Neuronal stem cell (in vitro differentiated cells): ENCODE measurements around the gene TM4SF1.

Source experiments
- DNase-seq: peaks from one replicate; pipeline ENCODE4 v3.0.0-alpha.2; 2013; ENCODE audit warnings: low spot score
- H2AFZ ChIP-seq: one replicate; pipeline ENCODE4 v1.6.1; 2013; ENCODE audit warnings: mild to moderate bottlenecking, low read length, inconsistent platforms
- H2AK5ac ChIP-seq: 2 replicates; pipeline ENCODE4 v1.6.1; 2013; ENCODE audit warnings: low read depth, mild to moderate bottlenecking, inconsistent platforms, low read length, moderate library complexity, mixed read lengths
- H2BK120ac ChIP-seq: 2 replicates; pipeline ENCODE4 v1.6.1; 2013; ENCODE audit warnings: low read depth, mild to moderate bottlenecking, inconsistent platforms, low read length, moderate library complexity, mixed read lengths
- H2BK12ac ChIP-seq: one replicate; pipeline ENCODE4 v1.6.1; 2013; ENCODE audit warnings: low read length, inconsistent platforms
- H2BK15ac ChIP-seq: 2 replicates; pipeline ENCODE4 v1.6.1; 2013; ENCODE audit warnings: mild to moderate bottlenecking, low read length, inconsistent platforms, mixed read lengths
- H2BK5ac ChIP-seq: one replicate; pipeline ENCODE4 v1.6.1; 2013; ENCODE audit warnings: inconsistent platforms, mild to moderate bottlenecking, low read length, moderate library complexity
- H3K14ac ChIP-seq: one replicate; pipeline ENCODE4 v1.6.1; 2013; ENCODE audit warnings: low read length, inconsistent platforms
- H3K18ac ChIP-seq: 2 replicates; pipeline ENCODE4 v1.6.1; 2013; ENCODE audit warnings: low read length, inconsistent platforms
- H3K23ac ChIP-seq: 2 replicates; pipeline ENCODE4 v1.6.1; 2013; ENCODE audit warnings: low read depth, mild to moderate bottlenecking, mixed read lengths, low read length, inconsistent platforms; ENCODE audit not compliant: poor library complexity
- H3K27ac ChIP-seq: replicated peaks from 3 replicates; pipeline ENCODE4 v1.5.1; 2013; ENCODE audit warnings: low read length, inconsistent platforms
- H3K27me3 ChIP-seq, 3 experiments: 2 replicates each; pipeline ENCODE4 v1.6.1; 2013; ENCODE audit warnings: low read length in 3 of 3, mild to moderate bottlenecking in 2 of 3, inconsistent platforms in 1 of 3, low read depth in 1 of 3, mixed read lengths in 1 of 3, moderate library complexity in 1 of 3; ENCODE audit not compliant: control insufficient read depth in 3 of 3, insufficient read depth in 3 of 3
- H3K36me3 ChIP-seq, 2 donors: replicated peaks in 1 of 2; 2 replicates each; pipeline ENCODE4 v1.6.1; 2013; ENCODE audit warnings: low read length in 2 of 2; ENCODE audit not compliant: control insufficient read depth in 2 of 2, insufficient read depth in 2 of 2
- H3K4ac ChIP-seq: 2 replicates; pipeline ENCODE4 v1.6.1; 2013; ENCODE audit warnings: inconsistent platforms, mild to moderate bottlenecking, low read length, moderate library complexity
- H3K4me1 ChIP-seq, 2 donors: 1 replicate in 1 of 2; 2 replicates in 1 of 2; pipeline ENCODE4 v1.6.1; 2013; ENCODE audit warnings: low read length in 2 of 2, low read depth in 1 of 2; ENCODE audit not compliant: control insufficient read depth in 2 of 2, insufficient read depth in 1 of 2
- H3K4me2 ChIP-seq: one replicate; pipeline ENCODE4 v1.6.1; 2013; ENCODE audit warnings: mild to moderate bottlenecking, low read length, inconsistent platforms; ENCODE audit not compliant: insufficient read depth, poor library complexity, severe bottlenecking
- H3K4me3 ChIP-seq, 2 donors: 2 replicates each; pipeline ENCODE4 v1.5.1; 2013; ENCODE audit warnings: low read length in 2 of 2, mild to moderate bottlenecking in 2 of 2, inconsistent platforms in 1 of 2, moderate library complexity in 1 of 2
- H3K79me1 ChIP-seq: one replicate; pipeline ENCODE4 v1.6.1; 2013; ENCODE audit warnings: low read depth, mild to moderate bottlenecking, inconsistent platforms, low read length, moderate library complexity
- H3K9ac ChIP-seq: one replicate; pipeline ENCODE4 v1.6.1; 2013; ENCODE audit warnings: mild to moderate bottlenecking, low read depth, low read length, inconsistent platforms; ENCODE audit not compliant: poor library complexity
- H3K9me3 ChIP-seq, 2 donors: replicated peaks in 1 of 2; 2 replicates each; pipeline versions ENCODE3 to v1.6.1; 2013; ENCODE audit warnings: low read length in 2 of 2, mild to moderate bottlenecking in 2 of 2, inconsistent platforms in 1 of 2, low read depth in 1 of 2, mixed read lengths in 1 of 2, moderate library complexity in 1 of 2; ENCODE audit not compliant: control insufficient read depth in 2 of 2, insufficient read depth in 1 of 2
- H4K8ac ChIP-seq: one replicate; pipeline ENCODE4 v1.6.1; 2013; ENCODE audit warnings: low read depth, mild to moderate bottlenecking, inconsistent platforms, low read length, moderate library complexity
- H4K91ac ChIP-seq: one replicate; pipeline ENCODE4 v1.6.1; 2013; ENCODE audit warnings: low read length, low read depth, mild to moderate bottlenecking, inconsistent platforms; ENCODE audit not compliant: poor library complexity
- WGBS, 2 donors: extraction: QIAGEN DNeasy Blood & Tissue Kit; methylation state at CpG; one replicate each; pipeline ENCODE4 v1.1.7; 2013; ENCODE audit warnings: missing lambda C conversion rate in 2 of 2, mixed read lengths in 1 of 2; ENCODE audit not compliant: insufficient read length in 2 of 2, insufficient replicate concordance in 1 of 2; ENCODE audit errors: extremely low coverage in 2 of 2; 5-methylcytosine and 5-hydroxymethylcytosine counted together

The TM4SF1 gene

DNA sequence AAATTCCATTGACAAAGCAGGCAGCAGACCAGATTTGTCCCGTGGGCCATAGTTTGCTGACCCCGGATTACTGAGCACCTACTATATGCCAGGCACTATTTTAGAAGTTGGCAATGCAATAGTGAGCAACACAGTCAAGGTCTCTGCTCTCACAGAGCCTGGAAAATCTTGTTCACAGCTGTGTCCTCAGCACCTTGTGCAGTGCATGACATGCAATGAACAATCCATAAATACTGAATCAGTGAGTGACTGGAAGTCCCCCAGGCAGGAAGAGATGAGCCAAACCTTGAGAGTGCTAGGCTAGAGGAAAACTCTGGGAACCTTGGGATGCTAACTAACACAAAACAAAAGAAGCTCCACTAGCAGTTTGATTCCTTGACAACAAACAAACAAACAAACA is 14.4 kb downstream of the TM4SF1 start:
- H3K4me2 ChIP-seq = no peak overlapping the region
- H2AK5ac ChIP-seq = no peak overlapping the region
- H3K18ac ChIP-seq = no peak overlapping the region
- H2BK120ac ChIP-seq = no peak overlapping the region
- no peak overlapping the region for H3K9ac ChIP-seq
- no peak overlapping the region for H2BK5ac ChIP-seq
- no peaks in the 10 kb centered on the region for H3K79me1 ChIP-seq
- H3K9me3 ChIP-seq = peaks cover 0 to 2% of the 10 kb centered on the region in 2 donors
- H3K23ac ChIP-seq = no peak overlapping the region
- no peak overlapping the region for H3K14ac ChIP-seq
- no peak overlapping the region for H2BK15ac ChIP-seq
- no peak for DNase-seq
- no peak overlapping the region for H3K4ac ChIP-seq
- H3K36me3 ChIP-seq = no peaks in the 10 kb centered on the region
- no peak overlapping the region for H4K8ac ChIP-seq
- H3K4me3 ChIP-seq = no peak overlapping the region
- no peaks in the 10 kb centered on the region for H3K27me3 ChIP-seq
- no peak overlapping the region for H2AFZ ChIP-seq
- H4K91ac ChIP-seq = no peak overlapping the region
- WGBS, 2 donors = no CpG with 5 or more reads among the region's 2 CpGs
- no peak overlapping the region for H3K27ac ChIP-seq
- H3K4me1 ChIP-seq = no peaks in the 10 kb centered on the region
- H2BK12ac ChIP-seq = no peak overlapping the region

DNA sequence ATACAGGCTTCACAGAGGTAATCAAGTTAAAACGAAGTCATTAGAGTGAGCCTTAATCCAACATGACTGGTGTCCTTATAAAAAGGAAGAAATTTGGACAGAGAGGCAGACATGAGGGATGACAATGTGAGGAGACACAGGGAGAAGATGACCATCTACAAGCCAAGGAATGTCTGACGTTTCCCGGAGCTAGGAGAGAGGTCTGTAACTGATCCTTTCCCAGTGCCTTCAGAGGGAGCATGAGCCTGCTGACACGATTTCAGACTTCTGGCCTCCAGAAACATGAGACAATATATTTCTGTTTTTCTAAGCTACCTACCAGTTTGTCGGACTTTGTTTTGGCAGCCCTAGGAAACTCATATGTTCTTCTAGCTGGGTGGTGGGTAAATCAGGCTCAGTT is 15.1 kb downstream of the TM4SF1 start:
- Histone ChIP-seq H4K8ac (no peak overlapping the region), H3K4ac (no peak overlapping the region), H4K91ac (no peak overlapping the region), H3K4me2 (no peak overlapping the region), H2AK5ac (no peak overlapping the region), H3K27me3 (no peaks in the 10 kb centered on the region), H3K27ac (no peak overlapping the region), H3K9ac (no peak overlapping the region), H2BK120ac (no peak overlapping the region), H2BK12ac (no peak overlapping the region), H3K23ac (no peak overlapping the region), H3K4me3 (no peak overlapping the region), H2BK15ac (no peak overlapping the region), H3K14ac (no peak overlapping the region), H2AFZ (no peak overlapping the region), H2BK5ac (no peak overlapping the region), H3K9me3 (peaks cover 0 to 2% of the 10 kb centered on the region in 2 donors), H3K36me3 (no peaks in the 10 kb centered on the region), H3K4me1 (no peaks in the 10 kb centered on the region), H3K18ac (no peak overlapping the region), H3K79me1 (no peaks in the 10 kb centered on the region)
- DNase-seq = no peak
- WGBS, 2 donors = no CpG with 5 or more reads among the region's 5 CpGs

DNA sequence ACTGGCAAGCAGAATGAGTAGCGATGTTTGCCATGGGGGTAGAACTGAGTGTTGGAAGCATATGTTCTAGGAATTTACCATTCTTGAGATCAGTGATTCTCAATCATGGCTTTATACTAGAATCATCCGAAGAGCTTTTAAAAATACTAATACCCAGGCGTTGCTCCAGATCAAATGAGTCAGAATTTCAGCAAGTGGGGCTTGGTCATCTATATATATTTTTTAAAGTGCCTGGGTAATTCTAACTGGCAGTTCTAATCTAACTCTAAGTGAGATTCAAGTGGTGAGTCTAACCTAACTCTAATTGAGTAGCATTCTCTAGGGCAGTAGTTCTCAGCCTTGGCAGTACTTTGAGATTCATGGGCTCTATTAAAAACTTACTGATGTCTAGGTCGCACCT is 20.8 kb downstream of the TM4SF1 start:
- Histone ChIP-seq H3K36me3 (no peaks in the 10 kb centered on the region), H2AK5ac (no peak overlapping the region), H3K14ac (no peak overlapping the region), H2AFZ (no peak overlapping the region), H3K9ac (no peak overlapping the region), H3K27ac (no peak overlapping the region), H2BK15ac (no peak overlapping the region), H2BK120ac (no peak overlapping the region), H2BK5ac (no peak overlapping the region), H4K91ac (no peak overlapping the region), H3K4me2 (no peak overlapping the region), H3K9me3 (no peaks in the 10 kb centered on the region), H3K23ac (no peak overlapping the region), H3K4me3 (no peak overlapping the region), H2BK12ac (no peak overlapping the region), H3K4ac (no peak overlapping the region), H3K27me3 (no peaks in the 10 kb centered on the region), H3K4me1 (no peaks in the 10 kb centered on the region), H3K18ac (no peak overlapping the region), H3K79me1 (no peaks in the 10 kb centered on the region), H4K8ac (no peak overlapping the region)
- no CpG with 5 or more reads among the region's 4 CpGs for WGBS, 2 donors
- DNase-seq = no peak

DNA sequence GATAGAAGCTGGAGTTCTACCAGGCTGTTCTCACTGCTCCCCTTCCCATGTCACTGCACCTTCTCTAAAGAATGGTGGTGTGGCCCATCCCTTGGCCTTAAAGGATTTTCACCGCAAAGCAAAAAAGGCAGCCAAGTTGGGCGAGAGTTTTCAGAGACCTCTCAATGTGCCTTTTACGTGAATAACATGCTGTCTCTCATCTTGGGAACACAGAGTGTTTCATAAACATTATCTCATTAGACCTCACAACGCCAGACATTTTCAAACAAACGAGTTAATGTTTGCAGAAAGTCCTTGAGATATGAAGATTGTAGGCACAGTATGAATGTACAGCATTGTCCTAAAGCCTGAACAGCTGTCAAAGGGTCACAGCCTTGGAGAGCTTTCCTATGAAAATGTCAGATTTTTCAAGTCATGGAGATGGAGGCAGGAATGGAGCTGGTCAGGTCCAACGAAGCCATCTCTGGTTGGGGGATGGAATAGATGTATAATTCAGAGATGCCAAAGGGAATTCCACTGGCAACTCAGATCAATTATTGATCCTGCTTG is 21.3 kb downstream of the TM4SF1 start:
- no peak overlapping the region for H4K8ac ChIP-seq
- no peaks in the 10 kb centered on the region for H3K79me1 ChIP-seq
- H3K4me3 ChIP-seq = no peak overlapping the region
- no peak overlapping the region for H2AK5ac ChIP-seq
- H2BK15ac ChIP-seq = no peak overlapping the region
- DNase-seq = no peak
- H2BK12ac ChIP-seq = no peak overlapping the region
- no peak overlapping the region for H2BK120ac ChIP-seq
- H3K14ac ChIP-seq = no peak overlapping the region
- no peaks in the 10 kb centered on the region for H3K27me3 ChIP-seq
- no peak overlapping the region for H3K23ac ChIP-seq
- no peak overlapping the region for H4K91ac ChIP-seq
- H3K4me2 ChIP-seq = no peak overlapping the region
- H3K4me1 ChIP-seq = no peaks in the 10 kb centered on the region
- no peak overlapping the region for H3K18ac ChIP-seq
- H3K27ac ChIP-seq = no peak overlapping the region
- no peaks in the 10 kb centered on the region for H3K9me3 ChIP-seq
- H3K9ac ChIP-seq = no peak overlapping the region
- H3K36me3 ChIP-seq = no peaks in the 10 kb centered on the region
- H2BK5ac ChIP-seq = no peak overlapping the region
- no peak overlapping the region for H2AFZ ChIP-seq
- WGBS, 2 donors = no CpG with 5 or more reads among the region's 6 CpGs
- H3K4ac ChIP-seq = no peak overlapping the region
